CD8-positive, alpha-beta memory T cell (primary cell): ENCODE results near the gene SEL1L3. TPM values are rescaled to one million over a fixed set of nuclear protein-coding genes. Genes with fewer than 3 reads are reported as not detected.
A peak's percentile ranks its signal among the peaks of the same experiment; 100 is the strongest.

ENCODE experiments used
- CTCF ChIA-PET: fragments of 350-600 bp; sonication (Branson Sonifier 250); formaldehyde crosslinking; loops from one replicate; lab custom pipeline; 2021; ENCODE audit warnings: antibody characterized with exemption; lab: Charles Lee
- POLR2A ChIA-PET: fragments of 350-600 bp; sonication (Branson Sonifier 250); formaldehyde crosslinking; loops from one replicate; lab custom pipeline; 2021; ENCODE audit warnings: antibody characterized with exemption; lab: Charles Lee
- DNase-seq, 5 donors: peaks; one replicate each; pipeline versions ENCODE4 v3.0.0 to v3.0.0-alpha.2; 2020 to 2022; ENCODE audit warnings: mixed read lengths in 1 of 5
- H3K27ac ChIP-seq: one replicate; pipeline ENCODE4 v1.7.0; 2013; ENCODE audit warnings: low read depth, mild to moderate bottlenecking, low read length, moderate library complexity
- H3K27me3 ChIP-seq: 2 replicates; pipeline ENCODE4 v1.7.0; 2013; ENCODE audit warnings: low read length, mild to moderate bottlenecking; ENCODE audit not compliant: insufficient read depth, poor library complexity, severe bottlenecking
- H3K36me3 ChIP-seq: 2 replicates; pipeline ENCODE4 v1.7.0; 2013; ENCODE audit warnings: mild to moderate bottlenecking, low read length, moderate library complexity; ENCODE audit not compliant: insufficient read depth
- H3K4me1 ChIP-seq: 2 replicates; pipeline ENCODE4 v1.7.0; 2013; ENCODE audit warnings: mild to moderate bottlenecking, low read length, moderate library complexity; ENCODE audit not compliant: insufficient read depth
- H3K4me3 ChIP-seq: 2 replicates; pipeline ENCODE4 v1.7.0; 2013; ENCODE audit warnings: mild to moderate bottlenecking, low read length
- H3K9me3 ChIP-seq: 2 replicates; pipeline ENCODE4 v1.7.0; 2013; ENCODE audit warnings: mild to moderate bottlenecking, low read length
- H3K27ac Mint-ChIP-seq, 8 donors: one replicate each; pipeline ENCODE4 v1.8.0; 2020 to 2021; ENCODE audit warnings: mixed read lengths in 8 of 8, mild to moderate bottlenecking in 6 of 8, inconsistent platforms in 3 of 8, moderate library complexity in 3 of 8
- H3K27me3 Mint-ChIP-seq, 2 donors: one replicate each; pipeline ENCODE4 v1.8.0; 2020 to 2021; ENCODE audit warnings: mixed read lengths in 2 of 2, mild to moderate bottlenecking in 1 of 2, moderate library complexity in 1 of 2
- H3K36me3 Mint-ChIP-seq, 3 donors: one replicate each; pipeline ENCODE4 v1.8.0; 2020 to 2021; ENCODE audit warnings: mixed read lengths in 3 of 3, inconsistent platforms in 1 of 3, mild to moderate bottlenecking in 1 of 3
- H3K4me1 Mint-ChIP-seq, 3 donors: one replicate each; pipeline ENCODE4 v1.8.0; 2020 to 2021; ENCODE audit warnings: mixed read lengths in 3 of 3, inconsistent platforms in 1 of 3, mild to moderate bottlenecking in 1 of 3
- H3K4me3 Mint-ChIP-seq, 7 donors: one replicate each; pipeline ENCODE4 v1.8.0; 2020 to 2021; ENCODE audit warnings: mixed read lengths in 7 of 7, mild to moderate bottlenecking in 6 of 7, moderate library complexity in 4 of 7, inconsistent platforms in 2 of 7
- H3K9me3 Mint-ChIP-seq, 5 donors: one replicate each; pipeline ENCODE4 v1.8.0; 2020 to 2022; ENCODE audit warnings: mixed read lengths in 5 of 5, mild to moderate bottlenecking in 3 of 5, moderate library complexity in 2 of 5, inconsistent platforms in 1 of 5
- polyA plus RNA-seq: library from polyadenylated mRNA; unstranded; fragments of 300-500 nt; fragmentation: Illumina TruSeq; gene quantifications from one replicate; pipeline ENCODE4 v1.2.3, GENCODE V29; 2021
- total RNA-seq, 2 experiments: library from RNA; stranded (reverse); gene quantifications; one replicate each; pipeline ENCODE4 v1.2.3, GENCODE V29; 2021

SEL1L3 gene
- total and polyA plus RNA-seq, 3 experiments from 2014 or later = 36.4 to 63.7 (median 46.2) TPM

DNA sequence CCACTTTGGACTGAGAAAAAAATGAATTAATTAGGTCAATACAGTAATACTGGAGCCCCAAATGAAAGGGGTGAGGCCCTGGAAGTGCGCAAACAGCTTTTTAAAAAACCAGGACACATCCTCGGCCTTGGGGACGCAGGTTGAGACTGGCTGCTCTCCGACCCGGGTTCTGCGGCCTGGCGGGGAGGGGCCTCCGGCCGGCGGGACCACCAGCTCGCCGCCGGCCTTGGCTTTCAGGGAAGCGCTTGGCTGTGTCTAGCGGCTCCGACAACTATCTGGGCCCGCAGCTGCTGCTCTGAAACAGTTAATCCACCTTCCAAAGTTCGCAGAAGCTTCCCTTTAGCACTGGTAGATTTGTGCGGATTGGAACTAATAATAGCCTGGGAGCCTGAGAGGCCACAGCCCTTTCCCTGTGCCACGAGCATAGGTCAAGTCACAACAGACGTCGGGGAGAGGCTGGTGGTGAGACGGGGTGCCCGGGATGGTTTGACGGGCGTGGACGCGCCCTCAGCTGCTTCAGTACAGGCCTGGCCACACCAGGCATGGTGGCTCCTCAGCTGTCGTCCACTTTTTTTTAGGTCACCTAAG lies 1.1 kb upstream of the SEL1L3 start:
- Mint-ChIP-seq H3K9me3 (no peaks in the 10 kb centered on the region), H3K4me1 (peaks cover 32 to 36% (median 33%) of the 10 kb centered on the region in 3 donors), H3K4me3 (peak overlapping the region; percentile 72 to 86 (median 84)), H3K36me3 (peaks cover 0 to 6% (median 0%) of the 10 kb centered on the region in 3 donors), H3K27me3 (no peaks in the 10 kb centered on the region), H3K27ac (peak overlapping the region in 6 of 8 donors; percentile 43 to 85 (median 74))
- CTCF ChIA-PET = no interaction called here
- Histone ChIP-seq H3K27me3 (no peaks in the 10 kb centered on the region), H3K36me3 (no peaks in the 10 kb centered on the region), H3K9me3 (no peaks in the 10 kb centered on the region), H3K27ac (no peak overlapping the region), H3K4me1 (peaks cover 30% of the 10 kb centered on the region), H3K4me3 (no peak overlapping the region)
- POLR2A ChIA-PET = no interaction called here
- DNase-seq = no peak

DNA sequence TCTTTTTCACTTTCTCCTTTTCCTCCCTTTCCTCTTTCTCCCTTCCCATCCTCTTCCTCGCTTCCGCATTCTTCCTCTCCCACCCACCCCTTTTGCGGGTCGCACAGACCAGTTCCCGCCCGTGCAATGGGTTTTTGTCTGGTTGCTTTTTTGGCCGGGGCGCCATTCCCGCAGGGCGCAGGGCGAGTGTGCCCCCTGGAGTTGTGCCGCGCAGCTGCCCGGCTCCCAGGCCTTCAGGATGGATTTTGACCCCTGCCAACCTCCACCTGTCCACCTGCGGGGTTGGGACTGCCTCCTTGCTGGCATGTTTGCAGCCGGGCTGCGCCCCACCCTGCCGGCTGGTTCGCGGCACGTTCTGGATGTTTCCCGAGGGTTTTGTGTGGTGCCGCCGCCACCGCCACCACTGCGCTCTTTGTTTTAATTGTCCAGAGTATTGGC lies 578 bp upstream of the SEL1L3 start:
- no peaks in the 10 kb centered on the region for H3K9me3 ChIP-seq
- Mint-ChIP-seq H3K9me3 (no peaks in the 10 kb centered on the region), H3K36me3 (peaks cover 0 to 6% (median 0%) of the 10 kb centered on the region in 3 donors), H3K27ac (peak overlapping the region in 6 of 8 donors; percentile 43 to 92 (median 76)), H3K27me3 (no peaks in the 10 kb centered on the region), H3K4me1 (peaks cover 36 to 39% (median 38%) of the 10 kb centered on the region in 3 donors), H3K4me3 (peak overlapping the region; percentile 72 to 86 (median 84))
- POLR2A ChIA-PET = no interaction called here
- H3K36me3 ChIP-seq = no peaks in the 10 kb centered on the region
- H3K4me3 ChIP-seq = no peak overlapping the region
- DNase-seq = no peak
- H3K27ac ChIP-seq = no peak overlapping the region
- CTCF ChIA-PET = no interaction called here
- peaks cover 34% of the 10 kb centered on the region for H3K4me1 ChIP-seq
- no peaks in the 10 kb centered on the region for H3K27me3 ChIP-seq

DNA sequence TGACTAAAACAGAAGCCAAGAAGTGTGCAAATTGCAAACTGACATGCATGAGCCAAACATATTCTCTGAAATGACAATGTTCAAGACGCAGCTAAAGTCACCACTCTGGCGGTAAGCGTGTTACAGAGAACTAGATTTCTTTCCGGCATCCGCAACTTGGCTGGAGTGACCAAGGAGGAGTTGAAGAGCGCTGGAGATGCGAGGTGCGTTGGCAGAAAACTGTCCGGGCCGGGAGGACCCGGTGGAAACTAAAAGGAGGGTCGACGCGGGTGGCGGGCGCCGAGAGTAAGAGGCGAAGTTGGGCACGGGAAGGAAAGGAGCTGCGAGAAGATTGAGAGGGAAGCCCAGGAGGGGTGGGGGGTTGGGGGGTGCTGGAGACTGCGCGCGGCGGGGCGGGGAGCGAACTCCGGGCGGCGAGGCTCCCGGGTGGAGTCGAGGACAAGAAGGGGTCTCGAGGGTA lies 807 bp downstream of the SEL1L3 start:
- Mint-ChIP-seq H3K4me1 (peaks cover 50 to 52% (median 51%) of the 10 kb centered on the region in 3 donors), H3K27me3 (no peaks in the 10 kb centered on the region), H3K27ac (peak overlapping the region; percentile 83 to 99 (median 97)), H3K9me3 (no peaks in the 10 kb centered on the region), H3K4me3 (peak overlapping the region; percentile 94 to 100 (median 99)), H3K36me3 (peaks cover 0 to 6% (median 0%) of the 10 kb centered on the region in 3 donors)
- Histone ChIP-seq H3K36me3 (no peaks in the 10 kb centered on the region), H3K27me3 (no peaks in the 10 kb centered on the region), H3K4me1 (peaks cover 44% of the 10 kb centered on the region), H3K4me3 (peak overlapping the region; percentile 70), H3K27ac (peak overlapping the region; percentile 80), H3K9me3 (no peaks in the 10 kb centered on the region)
- peak in 3 of 5 donors; percentile 22 to 53 (median 36) for DNase-seq
- ChIA-PET CTCF (interaction anchor here (1.1 kb wide), 1 partner anchor 52 kb away, joined by 3 read pairs; the partner anchor contains the start of gene SMIM20), POLR2A (interaction anchor here (1.7 kb wide), 1 partner anchor 52 kb away, joined by 10 read pairs; the partner anchor contains the start of gene SMIM20)

- Histone ChIP-seq H3K27ac (peak overlapping the region; percentile 80), H3K4me1 (peaks cover 47% of the 10 kb centered on the region)
- CTCF ChIA-PET = interaction anchor here (1.1 kb wide), 1 partner anchor 52 kb away, joined by 3 read pairs; the partner anchor contains the start of gene SMIM20
These were observed 1.4 kb downstream of the SEL1L3 start for GRCh38 chr4:25861280-25861950.

DNA sequence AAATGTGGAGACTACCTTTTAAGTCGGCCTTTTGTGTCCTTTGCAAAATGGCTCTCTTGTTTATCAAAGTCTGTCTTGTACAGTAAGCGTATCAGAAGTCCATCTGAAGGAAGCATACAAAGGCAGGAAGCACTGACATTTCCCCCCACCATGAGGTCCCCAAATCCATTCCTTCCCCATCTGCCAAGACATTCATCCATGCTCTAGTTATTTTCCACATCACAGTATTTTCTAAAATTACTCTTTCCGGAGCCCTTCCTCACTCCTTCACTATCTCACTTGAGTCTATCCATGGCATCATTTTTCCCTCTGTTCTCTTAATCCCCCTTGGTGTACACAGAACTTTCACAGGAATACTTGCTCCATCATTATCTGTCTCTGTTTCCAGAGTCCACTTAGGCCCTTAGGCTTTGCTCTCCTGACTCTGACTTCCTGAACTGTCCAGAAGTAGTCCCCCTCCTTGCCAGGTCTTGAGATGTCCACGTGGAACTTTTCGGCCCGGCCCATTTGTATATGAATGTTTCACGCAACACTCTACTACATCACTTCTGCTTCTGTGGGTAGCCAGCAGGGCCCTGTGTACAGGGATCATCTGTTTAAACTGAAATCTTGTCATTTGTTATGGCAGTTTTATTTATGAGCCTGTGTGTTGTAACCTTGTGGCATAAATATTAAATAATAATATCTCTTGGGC lies 2.1 kb downstream of the SEL1L3 start:
- peak overlapping the region; percentile 94 to 100 (median 99) for H3K4me3 Mint-ChIP-seq
- no peaks in the 10 kb centered on the region for H3K27me3 Mint-ChIP-seq
- DNase-seq = no peak
- H3K27ac ChIP-seq = peak overlapping the region; percentile 80
- no peaks in the 10 kb centered on the region for H3K27me3 ChIP-seq
- H3K4me1 Mint-ChIP-seq = peaks cover 60 to 62% (median 61%) of the 10 kb centered on the region in 3 donors
- POLR2A ChIA-PET = interaction anchor here (0.7 to 2.5 kb wide), 4 partner anchors 18 to 579 kb away, joined by 3 to 22 read pairs (median 10); partner anchors contain the start of gene SMIM20
- H3K27ac Mint-ChIP-seq = peak overlapping the region; percentile 83 to 99 (median 96)
- CTCF ChIA-PET = interaction anchor here (0.9 to 1.4 kb wide), 2 partner anchors 9 to 13 kb away, joined by 3 to 5 read pairs; no protein-coding TSS in a partner anchor
- peak overlapping the region; percentile 35 for H3K4me3 ChIP-seq
- H3K9me3 Mint-ChIP-seq = no peaks in the 10 kb centered on the region
- no peaks in the 10 kb centered on the region for H3K9me3 ChIP-seq
- peaks cover 49% of the 10 kb centered on the region for H3K4me1 ChIP-seq
- H3K36me3 Mint-ChIP-seq = peaks cover 0 to 6% (median 0%) of the 10 kb centered on the region in 3 donors
- H3K36me3 ChIP-seq = no peaks in the 10 kb centered on the region

More at GRCh38 chr4:25861280-25861950, 1.4 kb downstream of the SEL1L3 start:
- H3K27me3 ChIP-seq = no peaks in the 10 kb centered on the region
- H3K9me3 ChIP-seq = no peaks in the 10 kb centered on the region
- H3K36me3 ChIP-seq = no peaks in the 10 kb centered on the region
- Mint-ChIP-seq H3K27me3 (no peaks in the 10 kb centered on the region), H3K36me3 (peaks cover 0 to 6% (median 0%) of the 10 kb centered on the region in 3 donors), H3K27ac (peak overlapping the region; percentile 83 to 99 (median 97)), H3K9me3 (no peaks in the 10 kb centered on the region), H3K4me1 (peaks cover 55 to 57% (median 56%) of the 10 kb centered on the region in 3 donors), H3K4me3 (peak overlapping the region; percentile 94 to 100 (median 99))
- peak in 2 of 5 donors; percentile 10 to 11 for DNase-seq
- POLR2A ChIA-PET = interaction anchor here (0.7 to 1.7 kb wide), 2 partner anchors 52 to 578 kb away, joined by 10 read pairs; partner anchors contain the start of gene SMIM20
- H3K4me3 ChIP-seq = peak overlapping the region; percentile 70

GRCh38 chr4:25859429-25860148 lies 3.2 kb downstream of the SEL1L3 start:
- peak in 4 of 5 donors; percentile 21 to 68 (median 60) for DNase-seq
- Histone ChIP-seq H3K27me3 (no peaks in the 10 kb centered on the region), H3K4me1 (peaks cover 60% of the 10 kb centered on the region), H3K27ac (peak overlapping the region; percentile 57), H3K4me3 (peak overlapping the region; percentile 35), H3K9me3 (no peaks in the 10 kb centered on the region), H3K36me3 (no peaks in the 10 kb centered on the region)
- ChIA-PET POLR2A (interaction anchor here (0.8 to 2.5 kb wide), 4 partner anchors 17 to 724 kb away, joined by 3 to 22 read pairs (median 3); partner anchors contain the start of genes SMIM20 and TBC1D19), CTCF (interaction anchor here (0.9 to 3.3 kb wide), 8 partner anchors 8 to 223 kb away, joined by 3 to 17 read pairs (median 4); partner anchors contain the start of gene SMIM20)
- peak overlapping the region; percentile 83 to 99 (median 96) for H3K27ac Mint-ChIP-seq
- H3K4me3 Mint-ChIP-seq = peak overlapping the region; percentile 76 to 100 (median 99)
- H3K36me3 Mint-ChIP-seq = peaks cover 0 to 6% (median 0%) of the 10 kb centered on the region in 3 donors
- no peaks in the 10 kb centered on the region for H3K9me3 Mint-ChIP-seq
- no peaks in the 10 kb centered on the region for H3K27me3 Mint-ChIP-seq
- peaks cover 67 to 74% (median 71%) of the 10 kb centered on the region in 3 donors for H3K4me1 Mint-ChIP-seq
